AG10803 (cell line): ENCODE results near the gene ZNF208.

Source experiments
- DNase-seq: peaks from one replicate; pipeline ENCODE4 v3.0.0; 2010; ENCODE audit warnings: low read depth
- H3K4me3 ChIP-seq: 2 replicates; pipeline ENCODE4 v1.5.1; 2011; ENCODE audit warnings: mild to moderate bottlenecking, low read length, control low read depth
- CTCF ChIP-seq: conservative IDR thresholded peaks from 2 replicates; pipeline ENCODE4 v1.5.1; 2011; ENCODE audit warnings: mild to moderate bottlenecking, low read length, control low read depth, inconsistent platforms

The ZNF208 gene

GRCh38 chr19:21883516-21883915 is 127.2 kb downstream of the ZNF208 start:
- no peak for TF ChIP-seq CTCF
- no peak overlapping the region for H3K4me3 ChIP-seq
- DNase-seq: peak; percentile 3
